Sigmoid colon (tissue), 4 donors: ENCODE results near the gene FASTK.

Experiments
- EP300 ChIP-seq, 4 donors: sonication (generic); formaldehyde crosslinking; IDR thresholded peaks; one replicate each; pipeline ENCODE4 v1.6.1; 2017; ENCODE audit warnings: antibody characterized with exemption in 4 of 4
- POLR2A ChIP-seq, 2 donors: fragments of 450-650 bp; IDR thresholded peaks; one replicate each; pipeline ENCODE4 v1.6.1; 2016; ENCODE audit warnings: antibody characterized with exemption in 2 of 2, mild to moderate bottlenecking in 2 of 2, moderate library complexity in 2 of 2
- POLR2AphosphoS5 ChIP-seq, 4 donors: sonication (generic); formaldehyde crosslinking; IDR thresholded peaks; one replicate each; pipeline ENCODE4 v1.6.1; 2017; ENCODE audit warnings: antibody characterized with exemption in 4 of 4
- TF ChIP-seq, protein P1 (sequence below), 4 experiments: fragments of 450-650 bp in 3 of 4; fragments of 200-600 bp in 1 of 4; IDR thresholded peaks; one replicate each; pipeline ENCODE4 v1.5.1; 2016 to 2019; ENCODE audit warnings: antibody characterized with exemption in 4 of 4, mild to moderate bottlenecking in 3 of 4, moderate library complexity in 2 of 4

DNA sequence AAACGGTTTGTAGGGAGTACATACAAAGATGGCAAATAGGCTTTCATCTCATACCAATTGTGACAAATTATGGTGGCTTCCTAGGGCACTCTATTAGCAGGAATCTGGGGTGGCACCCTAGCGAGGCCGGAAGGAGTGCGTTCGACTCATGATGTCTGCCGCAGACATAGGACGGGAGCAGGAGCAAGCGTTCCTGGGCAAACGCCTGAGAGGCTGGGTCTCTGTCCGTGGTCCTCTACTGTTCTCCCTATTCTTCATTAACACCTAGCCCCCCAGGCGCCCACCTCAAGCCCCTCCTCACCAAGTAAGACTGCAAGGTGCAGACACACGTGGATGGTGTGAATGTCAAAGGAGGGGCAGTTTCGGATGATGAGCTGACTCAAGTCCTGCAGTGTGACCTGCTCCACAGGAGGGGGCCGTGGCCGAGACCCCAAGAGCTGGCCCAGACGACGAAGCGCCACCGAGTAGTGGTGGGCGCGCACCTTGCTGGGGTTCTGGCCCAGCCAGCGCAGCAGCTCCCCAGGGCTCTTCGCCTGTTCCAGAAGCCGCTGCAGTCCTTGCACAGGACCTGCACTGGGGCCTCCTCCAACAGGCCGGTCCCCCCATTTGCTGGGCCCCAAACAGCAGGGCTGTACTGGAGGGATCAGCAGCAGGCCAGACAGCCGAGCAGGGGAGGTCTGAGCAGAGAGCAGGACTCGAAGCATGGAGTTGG lies 1.3 kb downstream of the FASTK start:
- TF ChIP-seq, protein P1, sequence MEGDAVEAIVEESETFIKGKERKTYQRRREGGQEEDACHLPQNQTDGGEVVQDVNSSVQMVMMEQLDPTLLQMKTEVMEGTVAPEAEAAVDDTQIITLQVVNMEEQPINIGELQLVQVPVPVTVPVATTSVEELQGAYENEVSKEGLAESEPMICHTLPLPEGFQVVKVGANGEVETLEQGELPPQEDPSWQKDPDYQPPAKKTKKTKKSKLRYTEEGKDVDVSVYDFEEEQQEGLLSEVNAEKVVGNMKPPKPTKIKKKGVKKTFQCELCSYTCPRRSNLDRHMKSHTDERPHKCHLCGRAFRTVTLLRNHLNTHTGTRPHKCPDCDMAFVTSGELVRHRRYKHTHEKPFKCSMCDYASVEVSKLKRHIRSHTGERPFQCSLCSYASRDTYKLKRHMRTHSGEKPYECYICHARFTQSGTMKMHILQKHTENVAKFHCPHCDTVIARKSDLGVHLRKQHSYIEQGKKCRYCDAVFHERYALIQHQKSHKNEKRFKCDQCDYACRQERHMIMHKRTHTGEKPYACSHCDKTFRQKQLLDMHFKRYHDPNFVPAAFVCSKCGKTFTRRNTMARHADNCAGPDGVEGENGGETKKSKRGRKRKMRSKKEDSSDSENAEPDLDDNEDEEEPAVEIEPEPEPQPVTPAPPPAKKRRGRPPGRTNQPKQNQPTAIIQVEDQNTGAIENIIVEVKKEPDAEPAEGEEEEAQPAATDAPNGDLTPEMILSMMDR (IDR thresholded peaks at IDR 0.05), result no peak
- TF ChIP-seq POLR2A (IDR thresholded peaks at IDR 0.05), result no peak
- no peak for TF ChIP-seq POLR2AphosphoS5 (IDR thresholded peaks at IDR 0.05)
- TF ChIP-seq EP300 (IDR thresholded peaks at IDR 0.05), result no peak
